IPS-11a (cell line): ENCODE measurements around the gene PRLHR.

Experiments
- H3K4me3 ChIP-seq: one replicate; pipeline ENCODE4 v1.5.1; 2013; ENCODE audit warnings: low read depth, low read length, control low read depth

The PRLHR gene

DNA sequence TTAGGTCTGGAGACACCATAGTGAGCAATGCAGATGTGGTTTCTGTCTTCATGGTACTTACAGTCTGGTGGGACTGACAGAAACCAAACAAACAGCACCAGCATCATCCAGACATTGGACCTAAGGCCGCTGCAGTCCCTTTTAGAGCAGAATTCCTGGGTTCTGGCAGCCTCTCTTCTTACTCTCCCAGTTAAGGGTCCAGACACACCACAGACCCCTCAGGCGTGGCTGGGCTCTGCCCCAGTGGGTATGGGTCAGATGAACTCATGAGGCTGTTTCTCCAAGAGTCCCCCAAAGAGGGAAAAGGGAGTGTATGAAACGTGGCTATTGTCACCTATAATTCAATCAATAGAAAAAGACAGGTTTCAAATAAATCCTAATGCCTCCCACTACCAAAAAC lies 31.3 kb downstream of the PRLHR start:
- H3K4me3 ChIP-seq = no peak overlapping the region

DNA sequence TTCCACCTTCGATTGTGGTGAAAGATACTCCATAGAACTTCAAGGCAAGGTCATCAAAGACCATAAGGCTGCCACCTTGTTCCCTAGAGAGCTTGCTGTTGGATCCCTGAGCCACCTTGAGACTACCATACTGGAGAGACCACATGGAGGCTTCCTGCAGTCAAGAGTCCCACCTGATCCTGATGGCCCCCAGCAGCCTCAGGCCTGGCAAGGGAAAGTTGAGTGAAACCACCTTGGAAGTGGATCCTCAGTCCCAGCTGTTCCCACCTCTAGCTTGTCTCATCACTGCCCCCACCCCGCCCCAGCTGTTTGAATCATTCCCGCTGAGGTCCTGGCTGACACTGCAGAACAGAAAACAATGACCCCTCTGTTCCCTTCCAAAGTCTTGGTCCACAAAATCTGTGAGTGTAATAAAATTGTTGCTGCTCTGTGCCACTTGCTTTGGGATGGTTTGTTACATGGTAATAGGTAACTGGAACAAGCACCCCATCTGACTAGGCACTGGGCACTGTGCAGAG lies 32.0 kb downstream of the PRLHR start:
- H3K4me3 ChIP-seq = no peak overlapping the region

DNA sequence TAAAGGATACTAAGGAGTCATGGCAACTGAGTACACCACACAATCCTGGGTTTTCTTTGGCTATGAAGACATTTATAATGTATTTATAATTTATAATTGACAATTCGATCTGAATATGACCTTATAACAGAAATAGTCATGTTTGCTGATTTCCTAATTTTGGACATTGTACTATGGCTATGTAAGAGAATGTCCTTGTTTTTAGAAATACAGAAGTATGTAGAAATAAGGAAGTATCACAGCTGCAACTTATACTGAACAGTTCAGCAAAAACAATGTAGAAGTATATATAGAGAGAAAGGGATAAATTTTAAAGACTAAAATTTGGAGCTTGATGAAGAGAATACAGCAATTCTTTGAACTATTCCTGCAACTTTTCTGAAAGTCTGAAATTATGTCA lies 32.6 kb downstream of the PRLHR start:
- H3K4me3 ChIP-seq = no peak overlapping the region

DNA sequence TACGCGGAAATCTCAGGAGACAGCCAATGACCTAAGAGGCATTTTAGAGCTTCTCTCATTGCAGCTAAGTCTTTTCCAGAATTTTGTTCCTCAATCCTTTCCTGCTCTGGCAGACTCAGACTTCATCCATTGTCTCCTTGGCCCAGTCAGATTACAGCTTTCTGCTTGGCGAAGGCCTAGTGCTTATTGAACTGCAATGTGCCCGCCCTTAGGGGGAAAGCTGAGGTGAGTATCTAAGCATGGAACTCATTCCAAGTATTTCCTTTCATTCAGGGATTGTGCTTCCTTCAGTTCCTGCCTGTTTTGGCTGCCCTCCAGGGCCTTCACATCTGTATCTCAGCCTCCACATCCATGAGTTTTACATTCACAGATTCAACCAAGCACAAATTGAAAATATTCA lies 37.5 kb downstream of the PRLHR start:
- no peak overlapping the region for H3K4me3 ChIP-seq

DNA sequence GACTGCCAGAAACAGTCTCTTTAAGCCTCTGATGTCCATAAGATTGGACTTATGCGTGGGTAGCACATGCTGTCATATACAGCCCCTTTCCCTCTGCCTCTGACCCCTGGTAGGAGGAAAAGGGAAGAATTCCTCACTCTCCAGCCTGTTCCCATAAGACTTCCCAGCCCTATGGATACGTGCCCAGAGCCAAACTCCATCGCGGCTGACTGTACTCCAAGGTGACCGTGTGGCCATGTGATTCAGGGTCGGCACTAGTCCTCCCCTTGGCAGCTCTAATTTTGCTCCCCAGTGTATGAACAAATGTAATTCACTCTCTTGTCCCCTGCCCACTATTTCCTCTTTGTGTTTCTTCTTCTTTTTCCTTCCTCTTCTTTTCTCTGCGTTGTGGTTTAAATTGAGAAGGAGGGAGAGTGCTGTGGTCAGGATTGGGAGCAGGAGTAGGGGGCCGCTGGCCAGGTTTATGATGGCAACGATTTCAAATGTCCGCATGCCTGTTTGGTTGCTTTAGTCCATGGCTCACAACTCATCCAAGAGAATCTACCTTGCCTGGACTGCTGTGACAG lies 43.8 kb downstream of the PRLHR start:
- H3K4me3 ChIP-seq = no peak overlapping the region

DNA sequence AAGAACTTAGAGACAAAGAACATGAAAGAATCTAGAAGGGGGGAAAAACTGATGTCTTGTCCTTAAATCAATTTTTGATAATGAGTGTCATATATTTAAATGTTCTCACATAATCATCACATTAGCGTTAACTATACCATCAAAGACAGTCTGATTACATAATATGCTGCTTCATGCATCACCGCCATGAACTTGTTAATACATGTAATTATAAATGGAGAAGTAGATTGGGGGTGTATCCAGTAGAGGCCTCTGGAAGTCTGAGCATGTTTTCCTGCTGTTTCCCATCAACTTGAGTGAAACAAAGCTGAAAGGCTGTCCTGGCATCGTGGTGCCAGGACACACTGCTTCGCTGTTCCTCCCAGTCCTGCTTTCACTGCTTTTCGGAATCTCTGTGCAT lies 48.2 kb downstream of the PRLHR start:
- no peak overlapping the region for H3K4me3 ChIP-seq

DNA sequence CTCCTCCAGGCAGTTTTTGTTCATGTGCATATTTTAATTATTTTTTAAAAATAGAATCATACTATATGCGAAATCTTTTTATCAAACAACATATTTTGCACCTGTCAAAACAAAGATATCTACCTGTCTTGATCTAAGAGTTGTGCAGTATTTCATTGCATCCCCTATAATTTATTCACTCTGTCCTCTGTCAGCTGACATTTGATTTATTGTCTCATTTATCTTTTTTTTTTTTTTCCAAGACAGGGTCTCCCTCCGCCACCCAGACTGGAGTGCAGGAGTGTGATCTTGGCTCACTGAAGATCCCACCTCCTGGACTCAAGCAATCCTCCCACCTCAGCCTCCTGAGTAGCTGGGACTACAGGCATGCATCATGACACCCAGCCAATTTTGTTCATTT lies 49.0 kb downstream of the PRLHR start:
- H3K4me3 ChIP-seq = no peak overlapping the region

DNA sequence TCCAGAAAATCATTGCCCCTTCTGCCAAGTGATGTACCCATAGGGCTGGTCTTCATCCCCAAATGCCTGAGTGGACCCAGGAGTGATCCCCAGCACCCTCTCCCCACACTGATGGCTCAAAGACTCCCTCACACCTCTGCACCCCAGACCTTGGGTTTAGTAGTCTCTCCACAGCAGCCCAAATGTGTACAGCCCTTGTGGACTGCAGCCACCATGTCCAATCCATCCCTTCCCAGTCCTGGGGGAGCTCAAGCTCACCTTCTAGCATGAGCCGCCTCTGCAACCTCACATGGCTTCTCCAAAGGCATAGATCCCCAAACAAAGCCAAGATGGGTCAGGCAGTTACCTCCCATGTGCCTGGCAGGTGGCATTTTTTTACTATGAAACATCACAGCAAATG lies 50.1 kb downstream of the PRLHR start:
- no peak overlapping the region for H3K4me3 ChIP-seq

DNA sequence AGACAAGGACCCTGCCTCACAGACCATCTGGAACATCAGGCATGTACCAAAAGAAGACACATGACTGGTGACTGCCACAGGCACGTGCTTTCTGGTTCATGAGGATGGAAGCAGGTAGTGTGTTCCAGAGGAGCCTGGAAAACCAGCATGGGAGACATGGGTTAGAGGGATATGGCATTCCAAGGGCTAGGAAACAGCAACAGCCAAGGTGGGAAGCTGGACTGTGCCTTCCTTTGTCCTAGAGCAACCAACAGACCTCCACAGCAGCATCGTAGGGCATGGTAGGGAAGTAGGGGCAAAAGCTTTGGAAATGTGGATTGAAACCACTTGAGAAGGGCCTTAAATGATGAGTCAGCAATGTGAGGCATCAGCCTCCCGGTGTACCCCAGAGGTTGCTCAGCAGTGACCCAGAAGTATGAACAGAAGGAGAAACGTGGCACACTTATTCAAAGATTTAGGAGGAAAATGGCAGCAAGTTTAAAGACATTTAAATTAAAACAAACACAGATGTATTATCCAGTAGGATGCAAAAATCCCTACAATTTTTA lies 51.0 kb downstream of the PRLHR start:
- no peak overlapping the region for H3K4me3 ChIP-seq

DNA sequence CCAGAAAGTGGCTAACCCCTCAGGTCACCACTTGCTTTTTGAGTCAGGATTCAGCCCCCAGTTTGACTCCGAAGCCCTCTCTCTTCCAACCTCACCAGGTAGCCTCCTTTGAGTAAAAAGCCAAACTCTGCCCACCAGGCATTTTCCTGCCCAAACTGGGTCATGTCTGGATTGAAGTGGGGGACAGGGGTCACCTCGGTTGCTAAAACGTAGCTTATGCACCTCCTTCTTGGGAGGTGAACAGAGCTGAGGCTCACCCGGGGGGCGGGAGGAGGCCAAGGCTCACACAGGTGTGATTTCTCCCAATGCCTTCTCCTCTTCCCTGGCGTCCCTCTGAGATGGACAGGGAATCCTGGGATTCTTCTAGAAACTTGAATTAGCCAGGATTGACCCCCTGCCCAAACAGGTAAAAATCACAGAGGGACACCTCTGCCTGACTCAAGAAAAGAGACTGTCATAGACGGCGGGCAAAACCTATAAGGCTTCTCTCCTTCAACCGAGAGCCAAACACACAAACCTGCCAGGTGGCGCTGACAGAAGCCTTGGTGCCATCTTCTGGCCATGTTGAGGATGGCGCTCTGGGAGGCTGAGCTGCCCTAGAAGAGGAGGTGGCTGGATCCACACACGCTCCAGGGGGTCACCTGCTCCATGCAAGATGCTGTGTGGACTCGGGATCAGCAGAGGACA lies 51.6 kb downstream of the PRLHR start:
- no peak overlapping the region for H3K4me3 ChIP-seq

GRCh38 chr10:118542745-118543144 lies 52.7 kb downstream of the PRLHR start:
- H3K4me3 ChIP-seq = no peak overlapping the region

GRCh38 chr10:118542205-118542604 lies 53.2 kb downstream of the PRLHR start:
- H3K4me3 ChIP-seq = no peak overlapping the region

DNA sequence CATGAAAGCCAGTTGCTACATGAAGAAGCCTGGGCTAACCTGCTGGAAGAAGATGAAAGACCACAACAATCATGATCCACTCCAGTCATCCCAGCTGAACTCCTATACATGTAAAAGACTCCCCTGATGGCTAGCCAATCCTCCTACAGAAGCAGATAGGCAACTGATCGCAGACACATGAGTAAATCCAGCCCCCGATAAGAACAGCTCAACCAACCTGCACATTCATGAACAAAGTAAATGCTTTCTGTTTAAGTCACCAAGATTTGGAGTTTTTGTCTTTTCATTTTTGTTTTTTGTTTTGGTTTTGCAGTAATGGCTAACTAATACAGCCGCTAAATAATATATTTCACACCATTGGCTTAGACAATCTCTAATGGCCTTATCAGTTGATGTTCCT lies 53.7 kb downstream of the PRLHR start:
- H3K4me3 ChIP-seq = no peak overlapping the region
